WTC11 (cell line): ENCODE measurements around the gene GGT6. TPM values are rescaled to one million over a fixed set of nuclear protein-coding genes. Genes with fewer than 3 reads are reported as not detected.

Experiments
- ATAC-seq: fragments of 200-7000 bp; cut with Tn5 transposase; 2 replicates; pipeline ENCODE4 v1.10.0; 2021; ENCODE audit warnings: mild to moderate bottlenecking, moderate library complexity
- CTCF ChIA-PET: fragments of 300-600 bp; sonication (Branson Sonifier 250); formaldehyde crosslinking; loops from one replicate; lab custom pipeline; 2021; ENCODE audit warnings: antibody characterized with exemption; lab: Charles Lee
- POLR2A ChIA-PET: fragments of 350-600 bp; sonication (Branson Sonifier 250); formaldehyde crosslinking; loops from one replicate; lab custom pipeline; 2021; ENCODE audit warnings: antibody characterized with exemption; lab: Charles Lee
- DNase-seq: peaks from one replicate; pipeline ENCODE4 v3.0.0; 2021; ENCODE audit warnings: low spot score
- H3K27ac Mint-ChIP-seq: 2 replicates; pipeline ENCODE4 v1.8.0; 2021; ENCODE audit warnings: mixed read lengths
- H3K27me3 Mint-ChIP-seq: 2 replicates; pipeline ENCODE4 v1.8.0; 2021; ENCODE audit warnings: low read depth, mild to moderate bottlenecking, moderate library complexity, mixed read lengths
- H3K36me3 Mint-ChIP-seq: 2 replicates; pipeline ENCODE4 v1.8.0; 2021; ENCODE audit warnings: mixed read lengths
- H3K4me1 Mint-ChIP-seq: 2 replicates; pipeline ENCODE4 v1.8.0; 2022; ENCODE audit warnings: mixed read lengths
- H3K4me3 Mint-ChIP-seq: 2 replicates; pipeline ENCODE4 v1.8.0; 2021; ENCODE audit warnings: mild to moderate bottlenecking, moderate library complexity, mixed read lengths
- H3K9me3 Mint-ChIP-seq: 2 replicates; pipeline ENCODE4 v1.8.0; 2021; ENCODE audit warnings: mixed read lengths
- CREM ChIP-seq: sonication (generic); formaldehyde crosslinking; IDR thresholded peaks from 2 replicates; pipeline ENCODE4 v1.8.1; 2022; ENCODE audit warnings: mild to moderate bottlenecking, missing genetic modification reagents, moderate library complexity
- ERG ChIP-seq: fragments of 250-450 bp; sonication (Bioruptor Pico); IDR thresholded peaks from 2 replicates; pipeline ENCODE4 v1.8.0; 2021; ENCODE audit warnings: mild to moderate bottlenecking
- ESRRA ChIP-seq: sonication (generic); formaldehyde crosslinking; IDR thresholded peaks from 2 replicates; pipeline ENCODE4 v1.8.1; 2022; ENCODE audit warnings: mild to moderate bottlenecking, missing genetic modification reagents, borderline replicate concordance
- FOXP1 ChIP-seq: sonication (generic); formaldehyde crosslinking; IDR thresholded peaks from 2 replicates; pipeline ENCODE4 v1.8.0; 2022; ENCODE audit warnings: missing genetic modification reagents, mild to moderate bottlenecking, moderate library complexity, borderline replicate concordance
- GRHL2 ChIP-seq: fragments of 250-450 bp; sonication (Bioruptor Pico); IDR thresholded peaks from 2 replicates; pipeline ENCODE4 v1.8.0; 2022; ENCODE audit warnings: mild to moderate bottlenecking, moderate library complexity; ENCODE audit not compliant: insufficient replicate concordance, severe bottlenecking
- IRF2 ChIP-seq: sonication (generic); formaldehyde crosslinking; IDR thresholded peaks from 2 replicates; pipeline ENCODE4 v1.8.0; 2022; ENCODE audit warnings: low read depth, missing genetic modification reagents, borderline replicate concordance
- NFE2L1 ChIP-seq: sonication (generic); formaldehyde crosslinking; IDR thresholded peaks from 2 replicates; pipeline ENCODE4 v1.8.1; 2023; ENCODE audit warnings: missing genetic modification reagents
- NR2C2 ChIP-seq: sonication (generic); formaldehyde crosslinking; IDR thresholded peaks from 2 replicates; pipeline ENCODE4 v1.8.0; 2022; ENCODE audit warnings: mild to moderate bottlenecking, missing genetic modification reagents
- ZBTB21 ChIP-seq: sonication (generic); formaldehyde crosslinking; IDR thresholded peaks from 2 replicates; pipeline ENCODE4 v1.8.1; 2023; ENCODE audit warnings: mild to moderate bottlenecking, missing genetic modification reagents, borderline replicate concordance
- ZNF425 ChIP-seq: fragments of 250-450 bp; sonication (Bioruptor Pico); conservative IDR thresholded peaks from 2 replicates; pipeline ENCODE4 v1.9.0; 2021; ENCODE audit warnings: mild to moderate bottlenecking
- total RNA-seq: library from RNA; stranded (reverse); gene quantifications from 3 replicates; pipeline ENCODE4 v1.2.3, GENCODE V29; 2021
- TF ChIP-seq, protein P1 (sequence below): fragments of 250-450 bp; sonication (Bioruptor Pico); IDR thresholded peaks from 2 replicates; pipeline ENCODE4 v1.9.0; 2021; ENCODE audit warnings: mild to moderate bottlenecking, borderline replicate concordance
- TF ChIP-seq, protein P2 (sequence below): sonication (generic); formaldehyde crosslinking; conservative IDR thresholded peaks from 2 replicates; pipeline ENCODE4 v1.8.1; 2023; ENCODE audit warnings: mild to moderate bottlenecking, low read depth, missing genetic modification reagents, moderate library complexity
- TF ChIP-seq, protein P3 (sequence below): sonication (generic); formaldehyde crosslinking; IDR thresholded peaks from 2 replicates; pipeline ENCODE4 v1.8.1; 2023; ENCODE audit warnings: mild to moderate bottlenecking, missing genetic modification reagents, moderate library complexity
- TF ChIP-seq, protein P4 (sequence below): sonication (generic); formaldehyde crosslinking; IDR thresholded peaks from 2 replicates; pipeline ENCODE4 v1.8.1; 2023; ENCODE audit warnings: mild to moderate bottlenecking, missing genetic modification reagents, borderline replicate concordance
- TF ChIP-seq, protein P5 (sequence below): sonication (generic); formaldehyde crosslinking; IDR thresholded peaks from 2 replicates; pipeline ENCODE4 v1.8.1; 2023; ENCODE audit warnings: mild to moderate bottlenecking, missing genetic modification reagents
- TF ChIP-seq, protein P6 (sequence below): sonication (generic); formaldehyde crosslinking; IDR thresholded peaks from 2 replicates; pipeline ENCODE4 v1.8.1; 2023; ENCODE audit warnings: mild to moderate bottlenecking, moderate library complexity, missing genetic modification reagents

GGT6 gene
- total RNA-seq, 1 experiment from 2014 or later = 0.07 TPM

GRCh38 chr17:4572131-4572530 is 11.8 kb upstream of the GGT6 start:
- POLR2A ChIA-PET = no interaction called here
- no peak overlapping the region for H3K27ac Mint-ChIP-seq
- no peak overlapping the region for H3K4me3 Mint-ChIP-seq
- H3K9me3 Mint-ChIP-seq = no peaks in the 10 kb centered on the region
- DNase-seq (no peak), ATAC-seq (no peak)
- TF ChIP-seq, protein P1, sequence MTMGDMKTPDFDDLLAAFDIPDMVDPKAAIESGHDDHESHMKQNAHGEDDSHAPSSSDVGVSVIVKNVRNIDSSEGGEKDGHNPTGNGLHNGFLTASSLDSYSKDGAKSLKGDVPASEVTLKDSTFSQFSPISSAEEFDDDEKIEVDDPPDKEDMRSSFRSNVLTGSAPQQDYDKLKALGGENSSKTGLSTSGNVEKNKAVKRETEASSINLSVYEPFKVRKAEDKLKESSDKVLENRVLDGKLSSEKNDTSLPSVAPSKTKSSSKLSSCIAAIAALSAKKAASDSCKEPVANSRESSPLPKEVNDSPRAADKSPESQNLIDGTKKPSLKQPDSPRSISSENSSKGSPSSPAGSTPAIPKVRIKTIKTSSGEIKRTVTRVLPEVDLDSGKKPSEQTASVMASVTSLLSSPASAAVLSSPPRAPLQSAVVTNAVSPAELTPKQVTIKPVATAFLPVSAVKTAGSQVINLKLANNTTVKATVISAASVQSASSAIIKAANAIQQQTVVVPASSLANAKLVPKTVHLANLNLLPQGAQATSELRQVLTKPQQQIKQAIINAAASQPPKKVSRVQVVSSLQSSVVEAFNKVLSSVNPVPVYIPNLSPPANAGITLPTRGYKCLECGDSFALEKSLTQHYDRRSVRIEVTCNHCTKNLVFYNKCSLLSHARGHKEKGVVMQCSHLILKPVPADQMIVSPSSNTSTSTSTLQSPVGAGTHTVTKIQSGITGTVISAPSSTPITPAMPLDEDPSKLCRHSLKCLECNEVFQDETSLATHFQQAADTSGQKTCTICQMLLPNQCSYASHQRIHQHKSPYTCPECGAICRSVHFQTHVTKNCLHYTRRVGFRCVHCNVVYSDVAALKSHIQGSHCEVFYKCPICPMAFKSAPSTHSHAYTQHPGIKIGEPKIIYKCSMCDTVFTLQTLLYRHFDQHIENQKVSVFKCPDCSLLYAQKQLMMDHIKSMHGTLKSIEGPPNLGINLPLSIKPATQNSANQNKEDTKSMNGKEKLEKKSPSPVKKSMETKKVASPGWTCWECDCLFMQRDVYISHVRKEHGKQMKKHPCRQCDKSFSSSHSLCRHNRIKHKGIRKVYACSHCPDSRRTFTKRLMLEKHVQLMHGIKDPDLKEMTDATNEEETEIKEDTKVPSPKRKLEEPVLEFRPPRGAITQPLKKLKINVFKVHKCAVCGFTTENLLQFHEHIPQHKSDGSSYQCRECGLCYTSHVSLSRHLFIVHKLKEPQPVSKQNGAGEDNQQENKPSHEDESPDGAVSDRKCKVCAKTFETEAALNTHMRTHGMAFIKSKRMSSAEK = no peak
- TF ChIP-seq, protein P2, sequence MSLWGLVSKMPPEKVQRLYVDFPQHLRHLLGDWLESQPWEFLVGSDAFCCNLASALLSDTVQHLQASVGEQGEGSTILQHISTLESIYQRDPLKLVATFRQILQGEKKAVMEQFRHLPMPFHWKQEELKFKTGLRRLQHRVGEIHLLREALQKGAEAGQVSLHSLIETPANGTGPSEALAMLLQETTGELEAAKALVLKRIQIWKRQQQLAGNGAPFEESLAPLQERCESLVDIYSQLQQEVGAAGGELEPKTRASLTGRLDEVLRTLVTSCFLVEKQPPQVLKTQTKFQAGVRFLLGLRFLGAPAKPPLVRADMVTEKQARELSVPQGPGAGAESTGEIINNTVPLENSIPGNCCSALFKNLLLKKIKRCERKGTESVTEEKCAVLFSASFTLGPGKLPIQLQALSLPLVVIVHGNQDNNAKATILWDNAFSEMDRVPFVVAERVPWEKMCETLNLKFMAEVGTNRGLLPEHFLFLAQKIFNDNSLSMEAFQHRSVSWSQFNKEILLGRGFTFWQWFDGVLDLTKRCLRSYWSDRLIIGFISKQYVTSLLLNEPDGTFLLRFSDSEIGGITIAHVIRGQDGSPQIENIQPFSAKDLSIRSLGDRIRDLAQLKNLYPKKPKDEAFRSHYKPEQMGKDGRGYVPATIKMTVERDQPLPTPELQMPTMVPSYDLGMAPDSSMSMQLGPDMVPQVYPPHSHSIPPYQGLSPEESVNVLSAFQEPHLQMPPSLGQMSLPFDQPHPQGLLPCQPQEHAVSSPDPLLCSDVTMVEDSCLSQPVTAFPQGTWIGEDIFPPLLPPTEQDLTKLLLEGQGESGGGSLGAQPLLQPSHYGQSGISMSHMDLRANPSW = no peak
- TF ChIP-seq GRHL2 = no peak
- no peak for TF ChIP-seq NR2C2 (CRISPR knock-in tag)
- TF ChIP-seq ZBTB21 = no peak
- no peak for TF ChIP-seq ZNF425 (CRISPR knock-in tag)
- no peak for TF ChIP-seq FOXP1 (CRISPR knock-in tag)
- no peak for TF ChIP-seq ERG (CRISPR knock-in tag)
- TF ChIP-seq ESRRA (CRISPR knock-in tag) = no peak
- TF ChIP-seq, protein P3, sequence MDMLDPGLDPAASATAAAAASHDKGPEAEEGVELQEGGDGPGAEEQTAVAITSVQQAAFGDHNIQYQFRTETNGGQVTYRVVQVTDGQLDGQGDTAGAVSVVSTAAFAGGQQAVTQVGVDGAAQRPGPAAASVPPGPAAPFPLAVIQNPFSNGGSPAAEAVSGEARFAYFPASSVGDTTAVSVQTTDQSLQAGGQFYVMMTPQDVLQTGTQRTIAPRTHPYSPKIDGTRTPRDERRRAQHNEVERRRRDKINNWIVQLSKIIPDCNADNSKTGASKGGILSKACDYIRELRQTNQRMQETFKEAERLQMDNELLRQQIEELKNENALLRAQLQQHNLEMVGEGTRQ = no peak
- TF ChIP-seq NFE2L1 = no peak
- TF ChIP-seq IRF2 = no peak
- peaks cover 35% of the 10 kb centered on the region for H3K4me1 Mint-ChIP-seq
- CTCF ChIA-PET = interaction anchor here (0.6 kb wide), 1 partner anchor 641 kb away, joined by 3 read pairs; no protein-coding TSS in a partner anchor
- no peaks in the 10 kb centered on the region for H3K36me3 Mint-ChIP-seq
- H3K27me3 Mint-ChIP-seq = no peaks in the 10 kb centered on the region

GRCh38 chr17:4569591-4569990 is 9.2 kb upstream of the GGT6 start:
- H3K4me3 Mint-ChIP-seq = no peak overlapping the region
- H3K9me3 Mint-ChIP-seq = no peaks in the 10 kb centered on the region
- POLR2A ChIA-PET = interaction anchor here (1.2 kb wide), 1 partner anchor 12 kb away, joined by 3 read pairs; no protein-coding TSS in a partner anchor
- H3K27me3 Mint-ChIP-seq = peaks cover 7% of the 10 kb centered on the region
- CTCF ChIA-PET = interaction anchor here (0.5 to 5.6 kb wide), 2 partner anchors 56 to 89 kb away, joined by 3 to 86 read pairs; no protein-coding TSS in a partner anchor
- ATAC-seq = no peak
- H3K36me3 Mint-ChIP-seq = no peaks in the 10 kb centered on the region
- DNase-seq = no peak
- H3K27ac Mint-ChIP-seq = no peak overlapping the region
- H3K4me1 Mint-ChIP-seq = peaks cover 30% of the 10 kb centered on the region
- TF ChIP-seq, protein P4, sequence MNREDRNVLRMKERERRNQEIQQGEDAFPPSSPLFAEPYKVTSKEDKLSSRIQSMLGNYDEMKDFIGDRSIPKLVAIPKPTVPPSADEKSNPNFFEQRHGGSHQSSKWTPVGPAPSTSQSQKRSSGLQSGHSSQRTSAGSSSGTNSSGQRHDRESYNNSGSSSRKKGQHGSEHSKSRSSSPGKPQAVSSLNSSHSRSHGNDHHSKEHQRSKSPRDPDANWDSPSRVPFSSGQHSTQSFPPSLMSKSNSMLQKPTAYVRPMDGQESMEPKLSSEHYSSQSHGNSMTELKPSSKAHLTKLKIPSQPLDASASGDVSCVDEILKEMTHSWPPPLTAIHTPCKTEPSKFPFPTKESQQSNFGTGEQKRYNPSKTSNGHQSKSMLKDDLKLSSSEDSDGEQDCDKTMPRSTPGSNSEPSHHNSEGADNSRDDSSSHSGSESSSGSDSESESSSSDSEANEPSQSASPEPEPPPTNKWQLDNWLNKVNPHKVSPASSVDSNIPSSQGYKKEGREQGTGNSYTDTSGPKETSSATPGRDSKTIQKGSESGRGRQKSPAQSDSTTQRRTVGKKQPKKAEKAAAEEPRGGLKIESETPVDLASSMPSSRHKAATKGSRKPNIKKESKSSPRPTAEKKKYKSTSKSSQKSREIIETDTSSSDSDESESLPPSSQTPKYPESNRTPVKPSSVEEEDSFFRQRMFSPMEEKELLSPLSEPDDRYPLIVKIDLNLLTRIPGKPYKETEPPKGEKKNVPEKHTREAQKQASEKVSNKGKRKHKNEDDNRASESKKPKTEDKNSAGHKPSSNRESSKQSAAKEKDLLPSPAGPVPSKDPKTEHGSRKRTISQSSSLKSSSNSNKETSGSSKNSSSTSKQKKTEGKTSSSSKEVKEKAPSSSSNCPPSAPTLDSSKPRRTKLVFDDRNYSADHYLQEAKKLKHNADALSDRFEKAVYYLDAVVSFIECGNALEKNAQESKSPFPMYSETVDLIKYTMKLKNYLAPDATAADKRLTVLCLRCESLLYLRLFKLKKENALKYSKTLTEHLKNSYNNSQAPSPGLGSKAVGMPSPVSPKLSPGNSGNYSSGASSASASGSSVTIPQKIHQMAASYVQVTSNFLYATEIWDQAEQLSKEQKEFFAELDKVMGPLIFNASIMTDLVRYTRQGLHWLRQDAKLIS = no peak
- TF ChIP-seq, protein P5, sequence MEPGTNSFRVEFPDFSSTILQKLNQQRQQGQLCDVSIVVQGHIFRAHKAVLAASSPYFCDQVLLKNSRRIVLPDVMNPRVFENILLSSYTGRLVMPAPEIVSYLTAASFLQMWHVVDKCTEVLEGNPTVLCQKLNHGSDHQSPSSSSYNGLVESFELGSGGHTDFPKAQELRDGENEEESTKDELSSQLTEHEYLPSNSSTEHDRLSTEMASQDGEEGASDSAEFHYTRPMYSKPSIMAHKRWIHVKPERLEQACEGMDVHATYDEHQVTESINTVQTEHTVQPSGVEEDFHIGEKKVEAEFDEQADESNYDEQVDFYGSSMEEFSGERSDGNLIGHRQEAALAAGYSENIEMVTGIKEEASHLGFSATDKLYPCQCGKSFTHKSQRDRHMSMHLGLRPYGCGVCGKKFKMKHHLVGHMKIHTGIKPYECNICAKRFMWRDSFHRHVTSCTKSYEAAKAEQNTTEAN = no peak
- TF ChIP-seq, protein P6, sequence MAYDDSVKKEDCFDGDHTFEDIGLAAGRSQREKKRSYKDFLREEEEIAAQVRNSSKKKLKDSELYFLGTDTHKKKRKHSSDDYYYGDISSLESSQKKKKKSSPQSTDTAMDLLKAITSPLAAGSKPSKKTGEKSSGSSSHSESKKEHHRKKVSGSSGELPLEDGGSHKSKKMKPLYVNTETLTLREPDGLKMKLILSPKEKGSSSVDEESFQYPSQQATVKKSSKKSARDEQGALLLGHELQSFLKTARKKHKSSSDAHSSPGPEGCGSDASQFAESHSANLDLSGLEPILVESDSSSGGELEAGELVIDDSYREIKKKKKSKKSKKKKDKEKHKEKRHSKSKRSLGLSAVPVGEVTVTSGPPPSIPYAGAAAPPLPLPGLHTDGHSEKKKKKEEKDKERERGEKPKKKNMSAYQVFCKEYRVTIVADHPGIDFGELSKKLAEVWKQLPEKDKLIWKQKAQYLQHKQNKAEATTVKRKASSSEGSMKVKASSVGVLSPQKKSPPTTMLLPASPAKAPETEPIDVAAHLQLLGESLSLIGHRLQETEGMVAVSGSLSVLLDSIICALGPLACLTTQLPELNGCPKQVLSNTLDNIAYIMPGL = no peak
- TF ChIP-seq CREM = no peak
